Lower lobe of right lung (tissue), 2 donors: ENCODE data around the gene ID2. TPM values are rescaled to one million over a fixed set of nuclear protein-coding genes. Genes with fewer than 3 reads are reported as not detected.

Experiments used
- ATAC-seq, 2 donors: fragments of 200-7000 bp; cut with Tn5 transposase; one replicate each; pipeline ENCODE4 v1.9.1; 2020 to 2022; ENCODE audit warnings: mild to moderate bottlenecking in 2 of 2, moderate library complexity in 2 of 2
- DNase-seq: peaks from one replicate; pipeline ENCODE4 v3.0.0-alpha.2; 2020
- H3K27ac ChIP-seq: fragments of 200-600 bp; one replicate; pipeline ENCODE4 v1.8.0; 2022
- H3K27me3 ChIP-seq: fragments of 200-600 bp; one replicate; pipeline ENCODE4 v1.8.0; 2022; ENCODE audit warnings: low read depth
- H3K36me3 ChIP-seq: fragments of 200-600 bp; one replicate; pipeline ENCODE4 v1.8.0; 2022; ENCODE audit warnings: mild to moderate bottlenecking
- H3K4me1 ChIP-seq: fragments of 200-600 bp; one replicate; pipeline ENCODE4 v1.8.0; 2022
- H3K4me3 ChIP-seq: fragments of 200-600 bp; one replicate; pipeline ENCODE4 v1.8.0; 2022; ENCODE audit warnings: mild to moderate bottlenecking
- H3K9me3 ChIP-seq: fragments of 200-600 bp; one replicate; pipeline ENCODE4 v1.8.0; 2022
- CTCF ChIP-seq: fragments of 200-600 bp; IDR thresholded peaks from one replicate; pipeline ENCODE4 v1.8.0; 2022; ENCODE audit warnings: antibody characterized with exemption, mild to moderate bottlenecking
- intact Hi-C: fragments of 100-400 bp; cut with DNase I; formaldehyde crosslinking; loops from one replicate; pipeline ENCODE4 v1.11.0; 2022
- total RNA-seq: library from RNA; stranded (reverse); fragmentation: NEBNext Ultra II Directional; extraction: Animal tissue kit (Norgen Biotek cat#: 25700); gene quantifications from one replicate; pipeline ENCODE4 v1.2.1, GENCODE V29; 2021
- donor health status: DM: no; HTN: yes; CAD: no; lungs with severe emphysema.

ID2 gene
- total RNA-seq, 1 donor from 2014 or later, result 102 TPM

DNA sequence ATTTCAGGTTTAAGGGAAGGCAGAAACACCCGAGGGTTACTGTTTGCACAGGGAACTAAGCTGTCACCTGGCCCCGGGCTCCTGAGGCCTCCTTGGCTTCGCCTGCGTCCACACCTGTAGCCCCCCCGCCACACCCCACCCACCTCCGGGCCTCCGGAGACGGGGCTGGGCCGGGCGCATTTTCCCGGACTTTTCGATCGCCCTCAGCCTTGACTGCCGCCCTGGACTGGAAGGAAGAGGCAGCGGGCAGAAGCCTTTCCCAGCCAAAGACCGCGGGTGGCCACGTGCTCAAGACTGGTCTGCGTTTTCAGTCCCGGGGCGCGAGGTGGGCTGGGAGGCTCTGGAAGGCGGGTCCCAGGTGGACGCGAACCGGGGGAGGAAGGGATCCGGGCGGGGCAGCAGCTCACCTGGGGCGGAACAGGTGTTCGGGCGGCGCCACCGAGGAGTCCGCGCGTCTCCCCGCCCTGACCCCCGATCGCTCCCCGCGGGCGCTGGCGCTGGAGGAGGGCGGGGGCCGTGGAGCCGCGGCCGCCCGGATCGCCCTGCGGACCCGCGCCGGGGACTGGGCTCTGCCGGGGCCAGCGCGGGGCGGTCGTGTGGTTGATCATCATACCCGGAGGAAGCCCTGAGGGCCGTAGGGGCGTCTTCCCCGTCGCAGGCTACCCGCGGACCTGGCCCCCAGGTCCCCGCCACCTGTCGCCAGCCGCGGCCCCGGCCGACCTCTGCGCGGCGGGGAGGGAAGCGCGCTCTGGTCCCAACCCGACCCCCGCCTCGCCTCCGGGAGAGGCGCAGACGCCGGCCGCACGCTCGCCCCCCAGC is 3.2 kb downstream of the ID2 start:
- peak overlapping the region; percentile 88 for H3K27ac ChIP-seq
- DNase-seq (peak; percentile 79), ATAC-seq (peak; percentile 12 to 15)
- H3K4me1 ChIP-seq, result peaks cover 21% of the 10 kb centered on the region
- H3K4me3 ChIP-seq, result peak overlapping the region; percentile 93
- no peak for TF ChIP-seq CTCF
- H3K36me3 ChIP-seq, result no peaks in the 10 kb centered on the region
- no peaks in the 10 kb centered on the region for H3K9me3 ChIP-seq
- intact Hi-C loops, result no loop called here
- no peaks in the 10 kb centered on the region for H3K27me3 ChIP-seq

DNA sequence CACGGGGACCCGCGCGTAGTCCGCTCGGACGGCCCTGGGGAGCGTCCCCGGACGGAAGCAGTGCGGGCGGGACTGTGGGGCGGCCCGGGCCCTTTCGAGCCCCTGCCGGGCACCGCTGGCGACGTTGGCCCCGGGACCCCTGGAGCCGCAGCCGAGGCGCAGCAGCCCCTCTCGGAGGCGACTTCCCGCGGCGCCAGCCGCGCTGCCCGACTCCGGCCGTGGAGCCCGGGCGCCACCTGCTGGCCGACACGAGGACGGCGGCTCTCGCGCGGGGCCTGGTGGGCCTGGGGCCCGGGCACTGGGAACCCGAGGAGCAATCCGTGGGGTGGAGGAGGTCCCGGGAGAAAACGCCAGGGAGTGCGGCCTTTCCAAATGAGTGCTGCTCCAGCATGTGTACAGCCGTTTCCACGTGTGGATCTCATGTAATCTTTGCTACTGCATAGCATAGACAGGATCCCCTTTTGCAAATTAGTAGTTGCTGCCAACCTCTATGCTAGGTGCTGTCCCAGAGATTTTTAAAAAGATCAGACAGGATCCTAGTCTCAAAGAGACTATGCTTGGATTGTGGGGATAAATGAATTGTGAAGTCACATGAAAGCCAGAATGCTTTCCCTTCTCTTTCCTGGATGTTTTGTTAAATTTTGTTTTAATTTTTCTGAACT is 4.0 kb downstream of the ID2 start:
- no peaks in the 10 kb centered on the region for H3K9me3 ChIP-seq
- peaks cover 13% of the 10 kb centered on the region for H3K4me1 ChIP-seq
- H3K36me3 ChIP-seq, result no peaks in the 10 kb centered on the region
- peak overlapping the region; percentile 88 for H3K27ac ChIP-seq
- no peaks in the 10 kb centered on the region for H3K27me3 ChIP-seq
- ATAC-seq, result peak; percentile 63 to 64
- intact Hi-C loops, result no loop called here
- peak overlapping the region; percentile 93 for H3K4me3 ChIP-seq
- peak; percentile 99 for TF ChIP-seq CTCF
- DNase-seq, result peak; percentile 81

DNA sequence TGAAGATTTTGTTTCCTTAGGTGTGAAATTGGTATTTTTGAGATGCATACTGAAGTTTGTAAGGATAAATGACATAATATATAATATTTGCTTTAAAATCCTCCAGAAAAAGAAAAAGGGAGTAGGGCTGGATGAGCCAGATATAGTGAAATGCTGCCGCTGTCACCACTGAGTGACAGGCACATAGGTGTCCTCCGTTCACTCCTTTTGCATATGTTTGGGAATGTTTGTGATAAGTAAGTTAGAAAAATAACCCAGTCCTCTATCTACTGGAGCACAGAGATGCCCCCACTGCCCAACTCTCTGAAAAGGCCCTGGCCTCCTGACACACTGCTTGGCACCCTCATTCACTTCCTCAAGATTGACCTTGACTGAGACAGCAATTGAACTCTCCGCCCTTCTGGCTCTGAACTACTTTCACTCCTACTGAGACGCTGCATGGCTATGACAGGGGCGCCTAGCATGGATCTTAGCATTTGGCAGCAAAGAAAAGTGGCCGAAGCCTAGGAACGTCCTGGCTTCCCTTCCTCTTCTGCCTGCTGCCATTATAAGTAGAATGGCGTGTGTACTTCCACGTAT is 10.1 kb downstream of the ID2 start:
- Histone ChIP-seq H3K4me3 (no peak overlapping the region), H3K27me3 (peaks cover 11% of the 10 kb centered on the region), H3K27ac (no peak overlapping the region), H3K36me3 (no peaks in the 10 kb centered on the region), H3K9me3 (no peaks in the 10 kb centered on the region), H3K4me1 (peaks cover 7% of the 10 kb centered on the region)
- intact Hi-C loops, result no loop called here
- TF ChIP-seq CTCF, result no peak
- ATAC-seq, result no peak
- DNase-seq, result no peak

DNA sequence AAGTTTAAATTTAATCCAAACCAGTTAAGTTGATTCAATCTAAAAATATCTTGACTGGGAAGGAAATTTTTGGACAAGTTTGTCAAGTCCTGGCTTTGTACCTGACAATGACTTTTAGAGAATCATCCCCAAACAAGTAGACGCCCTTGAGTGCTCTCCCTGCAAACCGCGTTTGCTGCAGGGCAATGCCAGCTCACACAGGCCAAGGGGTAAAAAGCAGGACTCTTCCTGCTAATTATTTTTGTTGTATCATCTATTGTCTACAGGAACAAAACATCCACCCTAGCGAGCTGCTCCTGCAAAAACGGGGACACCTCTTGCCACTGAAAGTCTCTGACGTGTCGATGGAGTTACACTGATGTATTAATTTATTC is 10.9 kb downstream of the ID2 start:
- H3K27me3 ChIP-seq, result peaks cover 11% of the 10 kb centered on the region
- intact Hi-C loops, result no loop called here
- no peak for ATAC-seq
- no peak overlapping the region for H3K4me3 ChIP-seq
- no peaks in the 10 kb centered on the region for H3K36me3 ChIP-seq
- H3K27ac ChIP-seq, result no peak overlapping the region
- peaks cover 7% of the 10 kb centered on the region for H3K4me1 ChIP-seq
- H3K9me3 ChIP-seq, result no peaks in the 10 kb centered on the region
- no peak for DNase-seq
- TF ChIP-seq CTCF, result no peak

GRCh38 chr2:8693157-8693821 is 11.4 kb downstream of the ID2 start:
- H3K36me3 ChIP-seq, result no peaks in the 10 kb centered on the region
- no peak overlapping the region for H3K27ac ChIP-seq
- no peaks in the 10 kb centered on the region for H3K9me3 ChIP-seq
- H3K4me3 ChIP-seq, result peak overlapping the region; percentile 21
- ATAC-seq, result peak; percentile 77 to 82
- H3K4me1 ChIP-seq, result peaks cover 7% of the 10 kb centered on the region
- DNase-seq, result peak; percentile 54
- intact Hi-C loops, result no loop called here
- peak; percentile 62 for TF ChIP-seq CTCF
- peaks cover 11% of the 10 kb centered on the region for H3K27me3 ChIP-seq
